ENCODE measurements around the gene DAZ3. TPM values are rescaled to one million over a fixed set of nuclear protein-coding genes. Genes with fewer than 3 reads are reported as not detected.
"Not testable (repeated sequence)": the region's sequence is repeated elsewhere in the genome, so short reads cannot be mapped to it uniquely, and the experiment has no call there.

Gene DAZ3, protein sequence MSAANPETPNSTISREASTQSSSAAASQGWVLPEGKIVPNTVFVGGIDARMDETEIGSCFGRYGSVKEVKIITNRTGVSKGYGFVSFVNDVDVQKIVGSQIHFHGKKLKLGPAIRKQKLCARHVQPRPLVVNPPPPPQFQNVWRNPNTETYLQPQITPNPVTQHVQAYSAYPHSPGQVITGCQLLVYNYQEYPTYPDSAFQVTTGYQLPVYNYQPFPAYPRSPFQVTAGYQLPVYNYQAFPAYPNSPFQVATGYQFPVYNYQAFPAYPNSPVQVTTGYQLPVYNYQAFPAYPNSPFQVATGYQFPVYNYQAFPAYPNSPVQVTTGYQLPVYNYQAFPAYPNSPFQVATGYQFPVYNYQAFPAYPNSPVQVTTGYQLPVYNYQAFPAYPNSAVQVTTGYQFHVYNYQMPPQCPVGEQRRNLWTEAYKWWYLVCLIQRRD
- polyA plus RNA-seq (2011; rRNA removed) (not detected in 2 replicates), polyA minus RNA-seq (2011; rRNA and poly(A)+ RNA removed) (not detected in 2 replicates)

DNA sequence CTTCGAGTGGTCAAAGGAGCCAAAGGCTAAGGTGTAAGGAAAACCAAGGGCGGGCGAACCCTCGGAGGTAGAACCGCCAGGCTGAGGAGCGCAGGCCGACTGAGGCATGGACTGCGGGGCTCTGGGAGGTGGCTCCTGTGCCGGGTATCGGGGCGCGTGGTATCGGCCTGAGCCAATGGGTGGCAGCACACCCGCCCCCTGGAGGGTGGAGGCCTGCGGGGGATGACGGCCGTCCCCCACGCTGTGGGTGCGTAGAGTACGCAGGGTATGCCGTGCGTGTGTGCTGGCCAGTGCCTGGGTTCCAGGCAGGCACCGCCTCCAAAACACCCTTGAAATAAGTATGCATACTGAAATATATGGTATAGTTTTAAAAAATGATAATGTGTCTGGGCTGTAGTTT lies at the start of gene DAZ3:
Gene DAZ3 (minus strand): TSS at position 101 of the 400 bp plus-strand sequence. CDS start 208 bp downstream, outside the sequence.
- H3K36me3 ChIP-seq (ENCODE audit: control insufficient read depth, insufficient read depth, low read length); H3K27me3 ChIP-seq (ENCODE audit: control insufficient read depth, insufficient read depth, low read length); CTCF ChIA-PET; POLR2A ChIA-PET; H3K4me3 ChIP-seq (ENCODE audit: low read depth, low read length); DNase-seq (ENCODE audit: low read depth): not testable (repeated sequence)

DNA sequence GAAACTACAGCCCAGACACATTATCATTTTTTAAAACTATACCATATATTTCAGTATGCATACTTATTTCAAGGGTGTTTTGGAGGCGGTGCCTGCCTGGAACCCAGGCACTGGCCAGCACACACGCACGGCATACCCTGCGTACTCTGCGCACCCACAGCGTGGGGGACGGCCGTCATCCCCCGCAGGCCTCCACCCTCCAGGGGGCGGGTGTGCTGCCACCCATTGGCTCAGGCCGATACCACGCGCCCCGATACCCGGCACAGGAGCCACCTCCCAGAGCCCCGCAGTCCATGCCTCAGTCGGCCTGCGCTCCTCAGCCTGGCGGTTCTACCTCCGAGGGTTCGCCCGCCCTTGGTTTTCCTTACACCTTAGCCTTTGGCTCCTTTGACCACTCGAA lies 20.4 kb upstream of the DAZ3 start, which contains the start of gene DAZ4:
Gene DAZ4 (plus strand): TSS at position 301 of the 400 bp plus-strand sequence. CDS start 208 bp downstream, outside the sequence.
- H3K4me3 ChIP-seq (ENCODE audit: low read depth, low read length); CTCF ChIA-PET; DNase-seq (ENCODE audit: low read depth); H3K27me3 ChIP-seq (ENCODE audit: control insufficient read depth, insufficient read depth, low read length); H3K36me3 ChIP-seq (ENCODE audit: control insufficient read depth, insufficient read depth, low read length); POLR2A ChIA-PET: not testable (repeated sequence)

DNA sequence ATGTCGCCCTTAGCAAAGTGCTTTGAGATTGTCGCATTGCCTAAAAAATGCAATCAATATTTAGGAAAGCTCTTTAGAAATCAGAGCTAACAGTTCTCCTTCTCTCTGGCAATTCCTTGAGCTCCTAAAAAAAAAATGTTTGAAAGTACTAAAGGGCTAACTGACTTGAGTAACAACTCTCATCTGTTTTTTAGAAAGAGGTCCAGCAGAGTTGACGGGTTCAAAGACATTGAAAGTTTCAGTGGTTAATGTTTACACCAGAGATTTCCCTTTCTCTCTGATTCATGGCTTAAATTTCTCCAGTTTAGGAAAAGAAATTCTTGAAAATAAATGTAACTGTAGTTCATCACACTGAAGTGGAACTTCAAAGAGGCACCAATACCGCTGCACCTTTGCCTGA lies 11.9 kb upstream of the DAZ3 start:
- H3K36me3 ChIP-seq (ENCODE audit: control insufficient read depth, insufficient read depth, low read length); H3K27me3 ChIP-seq (ENCODE audit: control insufficient read depth, insufficient read depth, low read length); CTCF ChIA-PET; DNase-seq (ENCODE audit: low read depth); POLR2A ChIA-PET; H3K4me3 ChIP-seq (ENCODE audit: low read depth, low read length): not testable (repeated sequence)

DNA sequence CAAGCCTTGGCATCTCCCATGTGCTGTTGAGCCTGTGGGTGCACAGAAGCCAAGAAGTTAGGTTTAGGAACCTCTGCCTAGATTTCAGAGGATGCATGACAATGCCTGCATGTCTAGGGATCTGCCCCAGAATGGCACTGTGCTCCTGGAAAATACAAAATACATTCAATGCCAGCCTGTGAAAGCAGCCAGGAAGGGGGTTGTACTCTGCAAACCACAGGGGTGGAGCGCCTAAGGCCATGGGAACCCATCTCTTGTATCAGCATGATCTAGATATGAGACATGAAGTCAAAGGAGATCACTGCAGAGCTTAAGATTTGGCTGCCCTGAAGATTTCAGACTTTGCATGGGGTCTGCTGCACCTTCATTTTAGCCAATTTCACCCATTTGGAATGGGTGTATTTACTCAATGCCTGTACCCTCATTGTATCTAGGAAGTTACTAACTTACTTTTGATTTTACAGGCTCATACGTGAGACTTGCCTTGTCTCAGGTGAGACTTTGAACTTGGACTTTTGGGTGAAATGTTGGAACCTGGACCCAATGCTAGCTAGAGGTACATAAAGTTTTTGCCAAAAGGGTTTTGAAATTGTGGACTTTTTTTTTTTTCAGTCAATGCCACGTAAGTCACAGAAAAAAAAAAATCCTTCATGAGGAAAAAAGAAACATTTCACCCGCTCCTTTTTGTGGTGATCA lies 11.1 kb upstream of the DAZ3 start:
- H3K36me3 ChIP-seq (ENCODE audit: control insufficient read depth, insufficient read depth, low read length); CTCF ChIA-PET; H3K27me3 ChIP-seq (ENCODE audit: control insufficient read depth, insufficient read depth, low read length); DNase-seq (ENCODE audit: low read depth); H3K4me3 ChIP-seq (ENCODE audit: low read depth, low read length); POLR2A ChIA-PET: not testable (repeated sequence)

DNA sequence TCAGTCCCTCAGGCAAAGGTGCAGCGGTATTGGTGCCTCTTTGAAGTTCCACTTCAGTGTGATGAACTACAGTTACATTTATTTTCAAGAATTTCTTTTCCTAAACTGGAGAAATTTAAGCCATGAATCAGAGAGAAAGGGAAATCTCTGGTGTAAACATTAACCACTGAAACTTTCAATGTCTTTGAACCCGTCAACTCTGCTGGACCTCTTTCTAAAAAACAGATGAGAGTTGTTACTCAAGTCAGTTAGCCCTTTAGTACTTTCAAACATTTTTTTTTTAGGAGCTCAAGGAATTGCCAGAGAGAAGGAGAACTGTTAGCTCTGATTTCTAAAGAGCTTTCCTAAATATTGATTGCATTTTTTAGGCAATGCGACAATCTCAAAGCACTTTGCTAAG lies 8.6 kb upstream of the DAZ3 start:
- H3K27me3 ChIP-seq (ENCODE audit: control insufficient read depth, insufficient read depth, low read length); POLR2A ChIA-PET; CTCF ChIA-PET; DNase-seq (ENCODE audit: low read depth); H3K4me3 ChIP-seq (ENCODE audit: low read depth, low read length); H3K36me3 ChIP-seq (ENCODE audit: control insufficient read depth, insufficient read depth, low read length): not testable (repeated sequence)

Other genes starting within 250 kb of the DAZ3 start
- gene BPY2B, start 195.4 kb downstream of the DAZ3 start, polyA plus RNA-seq (2011; rRNA removed) = not detected in 2 replicates
- gene DAZ4, start 20.5 kb upstream of the DAZ3 start, polyA plus RNA-seq (2011; rRNA removed) = not detected in 2 replicates
- gene BPY2C, start 238.7 kb upstream of the DAZ3 start, polyA plus RNA-seq (2011; rRNA removed) = not detected in 2 replicates

Data from BJ (cell line).